ENCODE data around the gene RABGAP1L. TPM values are rescaled to one million over a fixed set of nuclear protein-coding genes. Genes with fewer than 3 reads are reported as not detected.

RABGAP1L gene
- total RNA-seq, 4 donors from 2014 or later = 39.3 to 101 (median 63.7) TPM

DNA sequence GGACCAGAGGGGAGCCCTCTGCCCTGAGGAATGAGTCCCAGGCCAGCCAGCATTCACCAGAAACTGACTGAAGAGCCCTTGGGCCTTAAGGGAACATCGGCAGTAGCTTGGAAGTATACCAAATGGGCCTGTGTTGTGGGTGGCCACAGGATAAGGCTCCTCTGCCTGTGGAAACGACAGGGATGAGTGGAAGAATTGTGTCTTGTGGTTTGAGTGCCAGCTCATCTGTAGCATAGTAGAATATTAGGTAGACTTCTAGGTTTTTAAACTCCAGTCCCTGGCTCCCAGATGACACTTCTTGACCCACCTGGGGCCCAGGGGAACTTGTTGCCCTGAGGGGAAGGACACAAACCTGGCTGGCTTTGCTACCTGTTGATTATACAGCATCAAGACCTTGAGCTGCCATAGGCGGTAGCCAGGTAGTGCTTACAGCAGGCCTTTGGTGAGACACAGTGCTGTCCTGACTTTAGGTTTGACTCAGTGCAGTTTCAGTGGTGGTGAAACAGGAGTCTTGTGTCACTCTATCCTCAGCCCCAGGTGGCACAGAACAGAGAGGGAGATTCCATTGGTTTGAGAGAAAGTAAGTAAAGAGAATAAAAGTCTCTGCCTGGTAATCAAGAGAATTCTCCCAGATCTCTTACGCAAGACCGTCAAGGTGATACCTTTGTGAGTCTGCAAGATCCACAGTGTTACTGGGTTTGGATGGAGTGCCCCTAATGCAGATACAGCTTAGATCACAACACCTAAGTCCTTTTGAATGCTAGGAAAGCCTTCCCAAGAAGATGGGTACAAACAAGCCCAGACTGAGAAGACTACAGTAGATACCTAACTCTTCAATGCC, 50.2 kb downstream of the RABGAP1L start:
- intact Hi-C loops (cut with DNase I) = no loop called here
- H3K36me3 ChIP-seq = no peaks in the 10 kb centered on the region
- TF ChIP-seq POLR2AphosphoS5 (IDR thresholded peaks at IDR 0.05) (no peak), EP300 (IDR thresholded peaks at IDR 0.05) (no peak), POLR2A (IDR thresholded peaks at IDR 0.05; ENCODE audit: low read depth) (no peak)
- TF ChIP-seq, protein P1, sequence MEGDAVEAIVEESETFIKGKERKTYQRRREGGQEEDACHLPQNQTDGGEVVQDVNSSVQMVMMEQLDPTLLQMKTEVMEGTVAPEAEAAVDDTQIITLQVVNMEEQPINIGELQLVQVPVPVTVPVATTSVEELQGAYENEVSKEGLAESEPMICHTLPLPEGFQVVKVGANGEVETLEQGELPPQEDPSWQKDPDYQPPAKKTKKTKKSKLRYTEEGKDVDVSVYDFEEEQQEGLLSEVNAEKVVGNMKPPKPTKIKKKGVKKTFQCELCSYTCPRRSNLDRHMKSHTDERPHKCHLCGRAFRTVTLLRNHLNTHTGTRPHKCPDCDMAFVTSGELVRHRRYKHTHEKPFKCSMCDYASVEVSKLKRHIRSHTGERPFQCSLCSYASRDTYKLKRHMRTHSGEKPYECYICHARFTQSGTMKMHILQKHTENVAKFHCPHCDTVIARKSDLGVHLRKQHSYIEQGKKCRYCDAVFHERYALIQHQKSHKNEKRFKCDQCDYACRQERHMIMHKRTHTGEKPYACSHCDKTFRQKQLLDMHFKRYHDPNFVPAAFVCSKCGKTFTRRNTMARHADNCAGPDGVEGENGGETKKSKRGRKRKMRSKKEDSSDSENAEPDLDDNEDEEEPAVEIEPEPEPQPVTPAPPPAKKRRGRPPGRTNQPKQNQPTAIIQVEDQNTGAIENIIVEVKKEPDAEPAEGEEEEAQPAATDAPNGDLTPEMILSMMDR (IDR thresholded peaks at IDR 0.05) = no peak
- H3K9me3 ChIP-seq = no peaks in the 10 kb centered on the region
- 94% methylated on average over 4 of the region's 5 CpGs for WGBS
- no peak for DNase-seq (ENCODE audit: extremely low spot score)
- no peak overlapping the region for H3K27ac ChIP-seq (replicated peaks in 1 of 4)
- no peak overlapping the region for H3K4me3 ChIP-seq
- H3K4me1 ChIP-seq = peaks cover 0 to 16% (median 2%) of the 10 kb centered on the region in 4 donors
- no peaks in the 10 kb centered on the region for H3K27me3 ChIP-seq

DNA sequence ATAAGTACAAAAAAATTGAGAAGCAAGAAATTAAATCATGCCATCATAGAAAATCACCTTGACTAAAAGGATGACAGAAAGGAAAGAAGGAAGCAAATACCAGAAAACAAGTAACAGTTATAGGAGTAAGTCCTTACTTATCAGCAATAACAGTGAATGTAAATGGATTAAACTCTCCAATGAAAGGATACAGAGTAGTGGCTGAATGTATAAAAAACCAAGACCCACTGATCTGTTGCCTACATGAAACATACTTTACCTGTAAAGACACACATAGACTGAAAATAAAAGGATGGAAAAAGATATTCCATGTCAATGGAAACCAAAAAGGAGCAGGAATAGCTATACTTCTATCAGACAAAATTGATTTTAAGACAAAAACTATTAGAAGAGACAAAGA, 52.2 kb downstream of the RABGAP1L start:
- TF ChIP-seq, protein P1 (IDR thresholded peaks at IDR 0.05) = no peak
- no peak for TF ChIP-seq POLR2AphosphoS5 (IDR thresholded peaks at IDR 0.05)
- H3K27ac ChIP-seq (replicated peaks in 1 of 4) = no peak overlapping the region
- no peaks in the 10 kb centered on the region for H3K27me3 ChIP-seq
- intact Hi-C loops (cut with DNase I) = no loop called here
- no peaks in the 10 kb centered on the region for H3K36me3 ChIP-seq
- no peak for DNase-seq (ENCODE audit: extremely low spot score)
- H3K9me3 ChIP-seq = no peaks in the 10 kb centered on the region
- H3K4me1 ChIP-seq = peaks cover 0 to 7% (median under 1%) of the 10 kb centered on the region in 4 donors
- no peak overlapping the region for H3K4me3 ChIP-seq

- H3K9me3 ChIP-seq = no peaks in the 10 kb centered on the region
- H3K4me3 ChIP-seq = no peak overlapping the region
- intact Hi-C loops (cut with DNase I) = loop anchor here (5.0 kb wide), 1 partner anchor 53 kb away; no protein-coding TSS in a partner anchor
- 88% methylated on average over 2 of the region's 2 CpGs for WGBS
- DNase-seq (ENCODE audit: extremely low spot score) = no peak
- H3K36me3 ChIP-seq = no peaks in the 10 kb centered on the region
- TF ChIP-seq POLR2A (IDR thresholded peaks at IDR 0.05; ENCODE audit: low read depth) (no peak), EP300 (IDR thresholded peaks at IDR 0.05) (no peak), POLR2AphosphoS5 (IDR thresholded peaks at IDR 0.05) (no peak)
- TF ChIP-seq, protein P1 (IDR thresholded peaks at IDR 0.05) = no peak
- no peak overlapping the region for H3K27ac ChIP-seq (replicated peaks in 1 of 4)
- H3K27me3 ChIP-seq = no peaks in the 10 kb centered on the region
- peaks cover 9 to 27% (median 17%) of the 10 kb centered on the region in 4 donors for H3K4me1 ChIP-seq
Measured at GRCh38 chr1:174215766-174216165, 56.4 kb downstream of the RABGAP1L start.

DNA sequence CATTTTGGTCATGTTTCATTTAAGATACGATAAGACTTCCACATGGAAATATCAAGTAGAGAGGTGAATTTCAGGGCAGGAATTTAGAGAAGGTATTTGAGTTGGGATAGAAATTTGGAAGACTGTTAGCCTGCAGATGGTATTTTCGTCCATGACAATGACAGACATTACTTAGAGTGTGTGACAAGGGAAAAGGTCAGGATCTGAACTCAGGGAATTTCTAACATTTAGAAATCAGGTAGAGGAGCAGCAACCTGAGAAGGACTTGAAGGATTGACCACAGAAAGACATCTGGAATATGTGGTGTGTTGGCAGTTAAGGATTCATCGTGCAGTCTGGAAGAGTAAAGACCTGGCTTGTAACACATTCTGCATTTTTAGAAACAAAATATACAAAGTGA, 57.9 kb downstream of the RABGAP1L start:
- TF ChIP-seq, protein P1 (IDR thresholded peaks at IDR 0.05) = no peak
- TF ChIP-seq EP300 (IDR thresholded peaks at IDR 0.05) (no peak), POLR2A (IDR thresholded peaks at IDR 0.05; ENCODE audit: low read depth) (no peak), POLR2AphosphoS5 (IDR thresholded peaks at IDR 0.05) (no peak)
- 19% methylated on average over 3 of the region's 3 CpGs for WGBS
- H3K9me3 ChIP-seq = no peaks in the 10 kb centered on the region
- intact Hi-C loops (cut with DNase I) = loop anchor here (5.0 kb wide), 1 partner anchor 55 kb away; no protein-coding TSS in a partner anchor
- no peaks in the 10 kb centered on the region for H3K27me3 ChIP-seq
- no peak for DNase-seq (ENCODE audit: extremely low spot score)
- H3K27ac ChIP-seq (replicated peaks in 1 of 4) = peak overlapping the region; percentile 29 to 57 (median 34)
- no peak overlapping the region for H3K4me3 ChIP-seq
- H3K4me1 ChIP-seq = peaks cover 9 to 32% (median 17%) of the 10 kb centered on the region in 4 donors
- peaks cover 0 to 11% (median 0%) of the 10 kb centered on the region in 4 donors for H3K36me3 ChIP-seq
